ENCODE results near the gene SHISAL2B. TPM values are rescaled to one million over a fixed set of nuclear protein-coding genes. Genes with fewer than 3 reads are reported as not detected.
"Not testable (repeated sequence)": the region's sequence is repeated elsewhere in the genome, so short reads cannot be mapped to it uniquely, and the experiment has no call there.

Gene SHISAL2B
- polyA plus RNA-seq, 2 of the 4 experiments (the other 2 are of a cell fraction): not detected

GRCh38 chr5:64691291-64691690 lies 988 bp downstream of the SHISAL2B start (continued):
- no peak for TF ChIP-seq BHLHE40 (IDR thresholded peaks at IDR 0.05; ENCODE audit: low read depth, low read length)
- no peak for TF ChIP-seq CBX2 (IDR thresholded peaks at IDR 0.05; ENCODE audit: borderline replicate concordance, low read depth)
- TF ChIP-seq NPAS2 (CRISPR knock-in tag; IDR thresholded peaks at IDR 0.05; ENCODE audit: borderline replicate concordance): no peak

- FAIRE-seq: no peak
- POLR2A ChIA-PET: no interaction called here
- WGBS (ENCODE audit: missing lambda C conversion rate): 0% methylated on average over 2 of the region's 2 CpGs
Observed at GRCh38 chr5:64693636-64694035, 3.3 kb downstream of the SHISAL2B start.

DNA sequence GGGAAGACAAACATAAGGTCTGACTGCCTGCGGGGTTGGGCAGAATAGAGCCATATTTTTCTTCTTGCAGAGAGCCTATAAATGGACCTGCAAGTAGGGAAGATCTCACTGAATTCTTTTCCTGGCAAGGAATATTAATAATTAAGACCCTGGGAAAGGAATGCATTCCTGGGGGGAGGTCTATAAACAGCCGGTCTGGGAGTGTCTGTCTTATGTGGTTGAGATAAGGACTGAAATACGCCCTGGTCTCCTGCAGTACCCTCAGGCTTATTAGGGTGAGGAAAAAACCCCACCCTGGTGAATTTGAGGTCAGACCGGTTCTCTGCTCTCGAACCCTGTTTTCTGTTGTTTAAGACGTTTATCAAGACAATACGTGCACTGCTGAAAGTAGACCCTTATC lies 6.1 kb downstream of the SHISAL2B start:
- FAIRE-seq; H3K4me3 ChIP-seq; DNase-seq (ENCODE audit: low read depth in 1 of 2, low spot score in 1 of 2); H3K27ac ChIP-seq; H3K9me3 ChIP-seq; CTCF ChIA-PET; POLR2A ChIA-PET; H3K4me1 ChIP-seq; H3K4me2 ChIP-seq; ATAC-seq: not testable (repeated sequence)
- 51% methylated on average over 7 of the region's 7 CpGs for WGBS (ENCODE audit: missing lambda C conversion rate)

More at GRCh38 chr5:64693636-64694035, 3.3 kb downstream of the SHISAL2B start:
- Histone ChIP-seq H3K4me2 (no peak overlapping the region), H3K4me1 (no peaks in the 10 kb centered on the region), H3K27ac (no peak overlapping the region), H3K4me3 (no peak overlapping the region), H3K9me3 (no peaks in the 10 kb centered on the region)
- TF ChIP-seq, protein P1, sequence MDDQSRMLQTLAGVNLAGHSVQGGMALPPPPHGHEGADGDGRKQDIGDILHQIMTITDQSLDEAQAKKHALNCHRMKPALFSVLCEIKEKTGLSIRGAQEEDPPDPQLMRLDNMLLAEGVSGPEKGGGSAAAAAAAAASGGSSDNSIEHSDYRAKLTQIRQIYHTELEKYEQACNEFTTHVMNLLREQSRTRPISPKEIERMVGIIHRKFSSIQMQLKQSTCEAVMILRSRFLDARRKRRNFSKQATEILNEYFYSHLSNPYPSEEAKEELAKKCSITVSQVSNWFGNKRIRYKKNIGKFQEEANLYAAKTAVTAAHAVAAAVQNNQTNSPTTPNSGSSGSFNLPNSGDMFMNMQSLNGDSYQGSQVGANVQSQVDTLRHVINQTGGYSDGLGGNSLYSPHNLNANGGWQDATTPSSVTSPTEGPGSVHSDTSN (IDR thresholded peaks at IDR 0.05): no peak
- TF ChIP-seq NFE2L2 (conservative IDR thresholded peaks at IDR 0.05; ENCODE audit: low read length): no peak
- TF ChIP-seq REST (IDR thresholded peaks at IDR 0.05): no peak
- no peak for TF ChIP-seq CBX8 (IDR thresholded peaks at IDR 0.05)
- no peak for TF ChIP-seq TP53 (CRISPR knock-in tag; IDR thresholded peaks at IDR 0.05)
- no peak for TF ChIP-seq E2F6 (IDR thresholded peaks at IDR 0.05; ENCODE audit: borderline replicate concordance, low read depth)
- TF ChIP-seq NPAS2 (CRISPR knock-in tag; IDR thresholded peaks at IDR 0.05; ENCODE audit: borderline replicate concordance): no peak
- TF ChIP-seq RFX5 (IDR thresholded peaks at IDR 0.05): no peak
- TF ChIP-seq KDM5A (IDR thresholded peaks at IDR 0.05): no peak
- no peak for TF ChIP-seq HOXB5 (CRISPR knock-in tag; IDR thresholded peaks at IDR 0.05)
- TF ChIP-seq POLR2AphosphoS2 (conservative IDR thresholded peaks at IDR 0.05; ENCODE audit: low read length): no peak
- CTCF ChIA-PET: no interaction called here
- no peak for ATAC-seq
- DNase-seq (ENCODE audit: low read depth in 1 of 2, low spot score in 1 of 2): no peak

DNA sequence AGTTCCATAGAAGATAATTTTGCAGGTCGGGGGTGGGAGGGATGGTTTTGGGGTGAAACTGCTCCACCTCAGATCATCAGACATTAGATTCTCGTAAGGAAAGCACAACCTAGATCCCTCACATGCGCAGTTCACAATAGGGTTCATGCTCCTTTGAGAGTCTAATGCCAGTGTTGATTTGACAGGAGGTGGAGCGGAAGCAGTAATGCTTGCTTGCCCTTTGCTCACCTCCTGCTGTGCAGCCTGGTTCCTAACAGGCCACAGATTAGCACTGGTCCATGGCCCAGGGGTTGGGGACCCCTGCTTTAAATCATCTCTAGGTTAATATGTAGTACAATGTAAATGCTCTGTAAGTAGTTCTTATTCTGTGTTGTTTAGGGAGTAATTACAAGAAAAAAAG lies 10.5 kb downstream of the SHISAL2B start:
- H3K4me2 ChIP-seq: no peak overlapping the region
- no peak for DNase-seq (ENCODE audit: low read depth in 1 of 2, low spot score in 1 of 2)
- ChIA-PET CTCF (no interaction called here), POLR2A (no interaction called here)
- no peaks in the 10 kb centered on the region for H3K9me3 ChIP-seq
- no peak for ATAC-seq
- H3K4me3 ChIP-seq: no peak overlapping the region
- FAIRE-seq: no peak
- no peak for TF ChIP-seq RFX5 (IDR thresholded peaks at IDR 0.05)
- TF ChIP-seq KDM1A (IDR thresholded peaks at IDR 0.05; ENCODE audit: low read depth): no peak
- no peak for TF ChIP-seq HDAC2 (IDR thresholded peaks at IDR 0.05)
- TF ChIP-seq CEBPB (IDR thresholded peaks at IDR 0.05): no peak
- TF ChIP-seq FOSB (CRISPR knock-in tag; IDR thresholded peaks at IDR 0.05): no peak
- TF ChIP-seq TFCP2L1 (CRISPR knock-in tag; IDR thresholded peaks at IDR 0.05): no peak
- TF ChIP-seq NPAS2 (CRISPR knock-in tag; IDR thresholded peaks at IDR 0.05; ENCODE audit: borderline replicate concordance): no peak
- no peaks in the 10 kb centered on the region for H3K4me1 ChIP-seq
- no peak overlapping the region for H3K27ac ChIP-seq
- WGBS (ENCODE audit: missing lambda C conversion rate): 59% methylated on average over 4 of the region's 4 CpGs

GRCh38 chr5:64706074-64706473 lies 15.8 kb downstream of the SHISAL2B start:
- CTCF ChIA-PET; H3K27ac ChIP-seq; DNase-seq (ENCODE audit: low read depth in 1 of 2, low spot score in 1 of 2); H3K9me3 ChIP-seq; H3K4me3 ChIP-seq; FAIRE-seq; H3K4me2 ChIP-seq; ATAC-seq; POLR2A ChIA-PET; H3K4me1 ChIP-seq: not testable (repeated sequence)
- 50% methylated on average over 2 of the region's 2 CpGs for WGBS (ENCODE audit: missing lambda C conversion rate)
